MM.1S (cell line): ENCODE data around the gene CNOT8.

Source experiments
- DNase-seq: peaks from one replicate; pipeline ENCODE4 v3.0.0-alpha.2; 2015
- H2AFZ ChIP-seq: fragments of 300-600 bp; sonication (generic); 2 replicates; pipeline ENCODE4 v1.6.0; 2016; ENCODE audit warnings: antibody characterized with exemption, low read length
- H3F3A ChIP-seq: fragments of 300-600 bp; sonication (generic); 2 replicates; pipeline ENCODE4 v1.6.1; 2016; ENCODE audit warnings: mild to moderate bottlenecking, antibody characterized with exemption, low read length, moderate library complexity, mixed read lengths; ENCODE audit not compliant: insufficient read depth
- H3K27ac ChIP-seq: fragments of 300-600 bp; sonication (generic); 2 replicates; pipeline ENCODE4 v1.5.1; 2016; ENCODE audit warnings: mild to moderate bottlenecking, low read length
- H3K27me3 ChIP-seq: fragments of 300-600 bp; sonication (generic); replicated peaks from 2 replicates; pipeline ENCODE4 v1.6.0; 2016; ENCODE audit warnings: low read length; ENCODE audit not compliant: insufficient read depth
- H3K36me3 ChIP-seq: fragments of 300-600 bp; sonication (generic); replicated peaks from 2 replicates; pipeline ENCODE4 v1.6.1; 2016; ENCODE audit warnings: mild to moderate bottlenecking, low read length, mixed read lengths; ENCODE audit not compliant: insufficient read depth
- H3K4me1 ChIP-seq: fragments of 300-600 bp; sonication (generic); 2 replicates; pipeline ENCODE4 v1.6.1; 2016; ENCODE audit warnings: low read length, mixed read lengths
- H3K4me2 ChIP-seq: fragments of 300-600 bp; sonication (generic); 2 replicates; pipeline ENCODE4 v1.6.0; 2016; ENCODE audit warnings: low read depth, low read length
- H3K4me3 ChIP-seq: fragments of 300-600 bp; sonication (generic); 2 replicates; pipeline ENCODE4 v1.5.1; 2016; ENCODE audit warnings: low read length, mixed read lengths
- H3K79me2 ChIP-seq: fragments of 300-600 bp; sonication (generic); 2 replicates; pipeline ENCODE4 v1.6.1; 2016; ENCODE audit warnings: mixed run types, low read length, mixed read lengths
- H3K9ac ChIP-seq: fragments of 300-600 bp; sonication (generic); 2 replicates; pipeline ENCODE4 v1.6.1; 2016; ENCODE audit warnings: low read length, mixed read lengths
- H3K9me2 ChIP-seq: fragments of 300-600 bp; sonication (generic); replicated peaks from 2 replicates; pipeline ENCODE4 v1.6.1; 2016; ENCODE audit warnings: mild to moderate bottlenecking, low read length, mixed read lengths; ENCODE audit not compliant: insufficient read depth
- H3K9me3 ChIP-seq: fragments of 300-600 bp; sonication (generic); replicated peaks from 2 replicates; pipeline ENCODE4 v1.6.1; 2016; ENCODE audit warnings: mild to moderate bottlenecking, low read length, mixed read lengths; ENCODE audit not compliant: insufficient read depth
- H4K20me1 ChIP-seq: fragments of 300-600 bp; sonication (generic); 2 replicates; pipeline ENCODE4 v1.6.1; 2016; ENCODE audit warnings: mild to moderate bottlenecking, low read length, moderate library complexity, mixed read lengths; ENCODE audit not compliant: insufficient read depth
- EZH2 ChIP-seq: fragments of 300-600 bp; sonication (generic); optimal IDR thresholded peaks from 2 replicates; pipeline ENCODE3; 2017; ENCODE audit warnings: low read depth, mild to moderate bottlenecking, antibody characterized with exemption, low read length, mixed read lengths
- EZH2phosphoT487 ChIP-seq: fragments of 300-600 bp; sonication (generic); IDR thresholded peaks from 2 replicates; pipeline ENCODE4 v1.6.1; 2018; ENCODE audit warnings: antibody characterized with exemption, low read length
- TF ChIP-seq, protein P1 (sequence below): fragments of 300-600 bp; sonication (generic); IDR thresholded peaks from 2 replicates; pipeline ENCODE4 v1.5.1; 2016; ENCODE audit warnings: antibody characterized with exemption, low read length, mixed read lengths

Gene CNOT8

DNA sequence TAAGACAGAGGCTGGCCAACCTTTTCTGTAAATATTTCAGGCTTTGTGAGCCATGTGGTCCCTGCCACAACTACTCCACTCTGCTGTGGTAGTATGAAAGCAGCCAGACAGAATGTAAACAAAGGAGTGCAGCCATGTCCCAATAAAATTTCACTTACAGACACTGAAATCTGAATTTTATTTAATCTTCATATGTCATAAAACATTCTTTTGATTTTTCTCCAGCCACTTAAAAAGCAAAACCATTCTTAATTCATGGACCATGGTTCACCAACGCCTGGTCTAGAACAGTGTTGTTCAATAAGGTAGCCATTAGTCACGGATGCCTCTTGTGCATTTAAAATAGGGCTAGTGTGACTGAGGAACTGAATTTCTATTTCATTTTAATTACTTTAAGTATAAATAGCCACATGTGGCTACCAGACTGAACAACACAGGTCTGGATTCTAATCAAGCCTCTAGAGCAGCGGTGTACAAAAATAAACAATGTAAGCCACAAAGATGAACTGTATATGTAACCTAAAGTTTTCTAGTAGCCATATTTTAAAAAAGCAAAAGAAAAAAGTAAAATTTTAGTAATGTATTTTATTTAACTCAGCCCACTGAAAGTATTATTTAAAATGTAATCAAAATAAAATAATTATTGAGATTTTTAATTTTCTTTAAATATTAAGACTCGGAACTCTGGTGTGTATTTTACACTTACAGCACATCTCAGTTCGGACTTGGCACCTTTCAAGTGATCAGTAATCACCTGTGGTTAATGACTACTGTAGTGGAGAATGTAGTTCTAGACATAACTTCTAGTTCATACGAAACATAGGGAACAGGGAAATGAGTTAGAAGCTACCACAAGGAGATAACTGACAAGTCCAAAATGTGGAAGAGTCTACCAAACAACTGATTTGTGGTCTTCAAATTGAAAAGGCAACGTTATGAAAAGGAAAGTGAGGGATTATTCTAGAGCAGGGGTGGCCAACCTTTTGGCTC, 65.3 kb downstream of the CNOT8 start:
- no peak overlapping the region for H2AFZ ChIP-seq
- no peak overlapping the region for H3K9ac ChIP-seq
- no peaks in the 10 kb centered on the region for H3K9me2 ChIP-seq
- no peaks in the 10 kb centered on the region for H4K20me1 ChIP-seq
- TF ChIP-seq EZH2 (no peak), EZH2phosphoT487 (no peak)
- TF ChIP-seq, protein P1, sequence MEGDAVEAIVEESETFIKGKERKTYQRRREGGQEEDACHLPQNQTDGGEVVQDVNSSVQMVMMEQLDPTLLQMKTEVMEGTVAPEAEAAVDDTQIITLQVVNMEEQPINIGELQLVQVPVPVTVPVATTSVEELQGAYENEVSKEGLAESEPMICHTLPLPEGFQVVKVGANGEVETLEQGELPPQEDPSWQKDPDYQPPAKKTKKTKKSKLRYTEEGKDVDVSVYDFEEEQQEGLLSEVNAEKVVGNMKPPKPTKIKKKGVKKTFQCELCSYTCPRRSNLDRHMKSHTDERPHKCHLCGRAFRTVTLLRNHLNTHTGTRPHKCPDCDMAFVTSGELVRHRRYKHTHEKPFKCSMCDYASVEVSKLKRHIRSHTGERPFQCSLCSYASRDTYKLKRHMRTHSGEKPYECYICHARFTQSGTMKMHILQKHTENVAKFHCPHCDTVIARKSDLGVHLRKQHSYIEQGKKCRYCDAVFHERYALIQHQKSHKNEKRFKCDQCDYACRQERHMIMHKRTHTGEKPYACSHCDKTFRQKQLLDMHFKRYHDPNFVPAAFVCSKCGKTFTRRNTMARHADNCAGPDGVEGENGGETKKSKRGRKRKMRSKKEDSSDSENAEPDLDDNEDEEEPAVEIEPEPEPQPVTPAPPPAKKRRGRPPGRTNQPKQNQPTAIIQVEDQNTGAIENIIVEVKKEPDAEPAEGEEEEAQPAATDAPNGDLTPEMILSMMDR: no peak
- H3K4me3 ChIP-seq: no peak overlapping the region
- H3K4me2 ChIP-seq: no peak overlapping the region
- no peak overlapping the region for H3K27ac ChIP-seq
- no peaks in the 10 kb centered on the region for H3K9me3 ChIP-seq
- no peaks in the 10 kb centered on the region for H3K27me3 ChIP-seq
- H3K79me2 ChIP-seq: no peaks in the 10 kb centered on the region
- H3F3A ChIP-seq: no peaks in the 10 kb centered on the region
- no peak for DNase-seq
- peaks cover 6% of the 10 kb centered on the region; the same call in 1 of the 2 replicates for H3K36me3 ChIP-seq
- H3K4me1 ChIP-seq: no peaks in the 10 kb centered on the region
